ENCODE data around the gene ELAPOR1. TPM values are rescaled to one million over a fixed set of nuclear protein-coding genes. Genes with fewer than 3 reads are reported as not detected.

The ELAPOR1 gene
- total and polyA plus RNA-seq, 2 donors (not counting 3 experiments of a cell fraction or from before 2014, with no cell fraction given), result 1.0 to 1.1 TPM

DNA sequence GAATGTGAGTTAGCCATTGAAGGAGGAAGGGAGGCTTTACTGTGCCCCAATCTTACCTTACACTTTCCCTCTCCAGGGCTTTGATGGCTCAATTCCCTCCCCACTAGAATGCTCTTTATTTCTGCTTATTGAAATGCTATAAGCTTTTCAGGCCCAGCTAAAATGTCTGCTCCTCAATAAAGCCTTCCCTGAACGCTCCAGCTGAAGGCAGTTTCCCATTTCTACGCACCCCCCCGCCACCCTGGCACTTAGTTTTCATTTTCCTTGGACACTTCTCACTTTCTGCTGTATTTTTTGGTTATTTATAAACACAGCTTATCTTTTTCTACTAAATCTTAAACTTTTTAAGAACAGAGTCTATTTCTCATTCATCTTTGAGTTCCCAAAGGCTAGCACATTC is 30.4 kb upstream of the ELAPOR1 start:
- no peak for TF ChIP-seq MYC (IDR thresholded peaks at IDR 0.05; ENCODE audit: low read depth, low read length)
- TF ChIP-seq EZH2 (IDR thresholded peaks at IDR 0.05; ENCODE audit: borderline replicate concordance, low read depth, low read length, severe bottlenecking), result no peak
- TF ChIP-seq POLR2A (IDR thresholded peaks at IDR 0.05; ENCODE audit: low read depth, low read length), result no peak
- no peak for TF ChIP-seq GATA2 (IDR thresholded peaks at IDR 0.05; ENCODE audit: insufficient read depth, insufficient read length, low read depth, low read length)
- ChIA-PET POLR2A (no interaction called here), CTCF (interaction anchor here (2.1 to 3.0 kb wide), 3 partner anchors 12 to 29 kb away, joined by 6 to 14 read pairs (median 9); a partner anchor contains a TSS)
- H3K27me3 ChIP-seq (ENCODE audit: control insufficient read depth in 2 of 2, insufficient read depth in 2 of 2, low read length in 2 of 2), result no peaks in the 10 kb centered on the region
- no peak for FAIRE-seq
- peaks cover 9% of the 10 kb centered on the region for H3K4me1 ChIP-seq (ENCODE audit: control insufficient read depth, extremely low read depth, insufficient read depth, low read length)
- no peak overlapping the region for H3K4me2 ChIP-seq (ENCODE audit: insufficient read depth, low read length)
- no peak overlapping the region for H2AFZ ChIP-seq (ENCODE audit: low read depth, low read length)
- H3K9ac ChIP-seq (replicated peaks; ENCODE audit: extremely low read depth, insufficient read depth, low read length), result no peak overlapping the region
- dilution Hi-C loops (cut with MboI; ENCODE audit: extremely low pct_ligation_motif_present, low sequenced_read_pairs), result no loop called here
- H3K79me2 ChIP-seq (ENCODE audit: control insufficient read depth, insufficient read depth, low read length), result no peaks in the 10 kb centered on the region
- intact Hi-C loops (cut with micrococcal nuclease), result no loop called here
- H3K9me3 ChIP-seq (replicated peaks; ENCODE audit: control insufficient read depth, insufficient read depth, low read length), result no peaks in the 10 kb centered on the region
- H3K4me3 ChIP-seq (replicated peaks in 1 of 3; ENCODE audit: insufficient read depth in 1 of 3, low read depth in 1 of 3, low read length in 3 of 3), result no peak overlapping the region
- no peaks in the 10 kb centered on the region for H4K20me1 ChIP-seq (replicated peaks; ENCODE audit: control insufficient read depth, extremely low read depth, insufficient read depth, low read length)
- H3K9me1 ChIP-seq (replicated peaks; ENCODE audit: control insufficient read depth, extremely low read depth, insufficient read depth, low read length), result no peaks in the 10 kb centered on the region
- no TSS peak for BruUV-seq (replicated peaks)
- no peaks in the 10 kb centered on the region for H3K36me3 ChIP-seq (ENCODE audit: control insufficient read depth in 2 of 2, extremely low read depth in 1 of 2, insufficient read depth in 2 of 2, low read length in 2 of 2)
- DNase-seq (ENCODE audit: low read depth, low spot score), result no peak
- no peak overlapping the region for H3K27ac ChIP-seq (ENCODE audit: insufficient read depth, low read depth, low read length)

GRCh38 chr1:109083923-109084322 is 30.0 kb upstream of the ELAPOR1 start:
- Histone ChIP-seq H3K27ac (ENCODE audit: insufficient read depth, low read depth, low read length) (no peak overlapping the region), H3K27me3 (ENCODE audit: control insufficient read depth in 2 of 2, insufficient read depth in 2 of 2, low read length in 2 of 2) (no peaks in the 10 kb centered on the region), H3K36me3 (ENCODE audit: control insufficient read depth in 2 of 2, extremely low read depth in 1 of 2, insufficient read depth in 2 of 2, low read length in 2 of 2) (no peaks in the 10 kb centered on the region), H3K79me2 (ENCODE audit: control insufficient read depth, insufficient read depth, low read length) (no peaks in the 10 kb centered on the region), H3K9me1 (replicated peaks; ENCODE audit: control insufficient read depth, extremely low read depth, insufficient read depth, low read length) (no peaks in the 10 kb centered on the region), H3K4me1 (ENCODE audit: control insufficient read depth, extremely low read depth, insufficient read depth, low read length) (peaks cover 9% of the 10 kb centered on the region), H2AFZ (ENCODE audit: low read depth, low read length) (no peak overlapping the region), H3K4me3 (replicated peaks in 1 of 3; ENCODE audit: insufficient read depth in 1 of 3, low read depth in 1 of 3, low read length in 3 of 3) (no peak overlapping the region), H3K9me3 (replicated peaks; ENCODE audit: control insufficient read depth, insufficient read depth, low read length) (no peaks in the 10 kb centered on the region), H3K4me2 (ENCODE audit: insufficient read depth, low read length) (no peak overlapping the region), H3K9ac (replicated peaks; ENCODE audit: extremely low read depth, insufficient read depth, low read length) (no peak overlapping the region), H4K20me1 (replicated peaks; ENCODE audit: control insufficient read depth, extremely low read depth, insufficient read depth, low read length) (no peaks in the 10 kb centered on the region)
- BruUV-seq (replicated peaks), result no TSS peak
- no peak for TF ChIP-seq MYC (IDR thresholded peaks at IDR 0.05; ENCODE audit: low read depth, low read length)
- TF ChIP-seq, protein P1, sequence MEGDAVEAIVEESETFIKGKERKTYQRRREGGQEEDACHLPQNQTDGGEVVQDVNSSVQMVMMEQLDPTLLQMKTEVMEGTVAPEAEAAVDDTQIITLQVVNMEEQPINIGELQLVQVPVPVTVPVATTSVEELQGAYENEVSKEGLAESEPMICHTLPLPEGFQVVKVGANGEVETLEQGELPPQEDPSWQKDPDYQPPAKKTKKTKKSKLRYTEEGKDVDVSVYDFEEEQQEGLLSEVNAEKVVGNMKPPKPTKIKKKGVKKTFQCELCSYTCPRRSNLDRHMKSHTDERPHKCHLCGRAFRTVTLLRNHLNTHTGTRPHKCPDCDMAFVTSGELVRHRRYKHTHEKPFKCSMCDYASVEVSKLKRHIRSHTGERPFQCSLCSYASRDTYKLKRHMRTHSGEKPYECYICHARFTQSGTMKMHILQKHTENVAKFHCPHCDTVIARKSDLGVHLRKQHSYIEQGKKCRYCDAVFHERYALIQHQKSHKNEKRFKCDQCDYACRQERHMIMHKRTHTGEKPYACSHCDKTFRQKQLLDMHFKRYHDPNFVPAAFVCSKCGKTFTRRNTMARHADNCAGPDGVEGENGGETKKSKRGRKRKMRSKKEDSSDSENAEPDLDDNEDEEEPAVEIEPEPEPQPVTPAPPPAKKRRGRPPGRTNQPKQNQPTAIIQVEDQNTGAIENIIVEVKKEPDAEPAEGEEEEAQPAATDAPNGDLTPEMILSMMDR (IDR thresholded peaks at IDR 0.05; ENCODE audit: extremely low read depth in 1 of 2, insufficient read depth in 1 of 2, low read depth in 1 of 2, low read length in 2 of 2), result no peak
- no peak for TF ChIP-seq FOS (IDR thresholded peaks at IDR 0.05; ENCODE audit: borderline replicate concordance, insufficient read depth, low read length)
- TF ChIP-seq, protein P2, sequence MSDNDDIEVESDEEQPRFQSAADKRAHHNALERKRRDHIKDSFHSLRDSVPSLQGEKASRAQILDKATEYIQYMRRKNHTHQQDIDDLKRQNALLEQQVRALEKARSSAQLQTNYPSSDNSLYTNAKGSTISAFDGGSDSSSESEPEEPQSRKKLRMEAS (IDR thresholded peaks at IDR 0.05; ENCODE audit: insufficient read depth, insufficient read length), result no peak
- TF ChIP-seq POLR2A (IDR thresholded peaks at IDR 0.05; ENCODE audit: low read depth, low read length), result no peak
- DNase-seq (ENCODE audit: low read depth, low spot score) (no peak), FAIRE-seq (no peak)
- ChIA-PET CTCF (interaction anchor here (2.1 to 3.0 kb wide), 3 partner anchors 12 to 29 kb away, joined by 6 to 14 read pairs (median 9); a partner anchor contains a TSS), POLR2A (no interaction called here)
- intact Hi-C loops (cut with micrococcal nuclease) (no loop called here), dilution Hi-C loops (cut with MboI; ENCODE audit: extremely low pct_ligation_motif_present, low sequenced_read_pairs) (no loop called here)
